Tibial nerve (tissue), 4 donors: Measurements from ENCODE around the gene ZBTB2. TPM values are rescaled to one million over a fixed set of nuclear protein-coding genes. Genes with fewer than 3 reads are reported as not detected.

Source experiments
- DNase-seq, 2 donors: peaks; one replicate each; pipeline ENCODE4 v3.0.0-alpha.2; 2019; ENCODE audit warnings: low spot score in 2 of 2
- H3K27ac ChIP-seq, 4 donors: fragments of 200-600 bp; sonication (generic) in 3 of 4; one replicate each; pipeline ENCODE4 v1.5.1; 2017 to 2019; ENCODE audit warnings: mild to moderate bottlenecking in 1 of 4
- H3K27me3 ChIP-seq, 2 donors: fragments of 200-600 bp; sonication (generic) in 1 of 2; one replicate each; pipeline versions ENCODE4 v1.5.1 to v1.6.0; 2017 to 2019
- H3K36me3 ChIP-seq, 3 donors: fragments of 200-600 bp; sonication (generic); one replicate each; pipeline ENCODE4 v1.5.1; 2018 to 2019
- H3K4me1 ChIP-seq, 4 donors: fragments of 200-600 bp; sonication (generic) in 3 of 4; one replicate each; pipeline ENCODE4 v1.5.1; 2017 to 2019
- H3K4me3 ChIP-seq, 4 donors: fragments of 200-600 bp; sonication (generic) in 3 of 4; one replicate each; pipeline ENCODE4 v1.5.1; 2017 to 2019; ENCODE audit warnings: mild to moderate bottlenecking in 1 of 4, moderate library complexity in 1 of 4
- H3K9me3 ChIP-seq, 4 donors: fragments of 200-600 bp; sonication (generic) in 3 of 4; one replicate each; pipeline ENCODE4 v1.5.1; 2017 to 2019
- EP300 ChIP-seq, 2 donors: sonication (generic); formaldehyde crosslinking; IDR thresholded peaks; one replicate each; pipeline ENCODE4 v1.6.1; 2017; ENCODE audit warnings: antibody characterized with exemption in 2 of 2, mild to moderate bottlenecking in 1 of 2
- POLR2A ChIP-seq, 2 donors: fragments of 450-650 bp; IDR thresholded peaks; one replicate each; pipeline ENCODE4 v1.6.1; 2017; ENCODE audit warnings: antibody characterized with exemption in 2 of 2, mild to moderate bottlenecking in 2 of 2, moderate library complexity in 2 of 2
- WGBS, 2 donors: methylation state at CpG; one replicate each; pipeline ENCODE4 v1.1.5; 2018; 5-methylcytosine and 5-hydroxymethylcytosine counted together
- total RNA-seq, 4 donors: library from RNA; depleted of rRNA; stranded (reverse); fragments of >200 nt; gene quantifications; one replicate each; pipeline ENCODE4 v1.1.0, GENCODE V29; 2016
- TF ChIP-seq, protein P1 (sequence below), 5 experiments: fragments of 200-600 bp in 3 of 5; fragments of 450-650 bp in 2 of 5; sonication (generic) in 3 of 5; IDR thresholded peaks; one replicate each; pipeline ENCODE4 v1.5.1; 2016 to 2019; ENCODE audit warnings: antibody characterized with exemption in 5 of 5, mild to moderate bottlenecking in 3 of 5, moderate library complexity in 2 of 5

The ZBTB2 gene
- total RNA-seq, 4 donors from 2014 or later, result 5.7 to 13.8 (median 10.2) TPM

DNA sequence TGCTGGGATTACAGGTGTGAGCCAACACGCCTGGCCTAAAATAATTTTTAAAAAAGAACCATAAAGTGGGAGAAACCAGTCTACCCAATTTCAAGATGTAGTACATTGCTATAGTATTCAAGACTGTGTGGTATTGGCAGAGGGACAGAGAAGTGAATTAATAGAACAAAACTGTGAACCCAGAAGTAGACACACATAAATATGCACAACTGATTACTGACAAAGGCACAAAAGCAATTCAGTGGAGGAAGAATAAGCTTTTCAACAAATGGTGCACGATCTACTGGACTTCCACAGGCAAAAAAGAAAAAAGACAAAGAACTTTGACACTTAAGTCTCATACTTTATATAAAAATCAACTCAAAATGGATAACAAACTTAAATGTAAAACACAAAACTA lies 15.5 kb downstream of the ZBTB2 start:
- WGBS, 2 donors, result 66 to 74% methylated on average over 2 of the region's 2 CpGs
- no peaks in the 10 kb centered on the region for H3K27me3 ChIP-seq
- peaks cover 0 to 32% (median 17%) of the 10 kb centered on the region in 4 donors for H3K4me1 ChIP-seq
- TF ChIP-seq POLR2A (IDR thresholded peaks at IDR 0.05) (no peak), EP300 (IDR thresholded peaks at IDR 0.05) (no peak)
- TF ChIP-seq, protein P1, sequence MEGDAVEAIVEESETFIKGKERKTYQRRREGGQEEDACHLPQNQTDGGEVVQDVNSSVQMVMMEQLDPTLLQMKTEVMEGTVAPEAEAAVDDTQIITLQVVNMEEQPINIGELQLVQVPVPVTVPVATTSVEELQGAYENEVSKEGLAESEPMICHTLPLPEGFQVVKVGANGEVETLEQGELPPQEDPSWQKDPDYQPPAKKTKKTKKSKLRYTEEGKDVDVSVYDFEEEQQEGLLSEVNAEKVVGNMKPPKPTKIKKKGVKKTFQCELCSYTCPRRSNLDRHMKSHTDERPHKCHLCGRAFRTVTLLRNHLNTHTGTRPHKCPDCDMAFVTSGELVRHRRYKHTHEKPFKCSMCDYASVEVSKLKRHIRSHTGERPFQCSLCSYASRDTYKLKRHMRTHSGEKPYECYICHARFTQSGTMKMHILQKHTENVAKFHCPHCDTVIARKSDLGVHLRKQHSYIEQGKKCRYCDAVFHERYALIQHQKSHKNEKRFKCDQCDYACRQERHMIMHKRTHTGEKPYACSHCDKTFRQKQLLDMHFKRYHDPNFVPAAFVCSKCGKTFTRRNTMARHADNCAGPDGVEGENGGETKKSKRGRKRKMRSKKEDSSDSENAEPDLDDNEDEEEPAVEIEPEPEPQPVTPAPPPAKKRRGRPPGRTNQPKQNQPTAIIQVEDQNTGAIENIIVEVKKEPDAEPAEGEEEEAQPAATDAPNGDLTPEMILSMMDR (IDR thresholded peaks at IDR 0.05), result no peak
- H3K27ac ChIP-seq, result peak overlapping the region in 2 of 4 donors; percentile 22 to 34
- peaks cover 0 to 19% (median 7%) of the 10 kb centered on the region in 3 donors for H3K36me3 ChIP-seq
- H3K4me3 ChIP-seq, result no peak overlapping the region
- no peak for DNase-seq
- H3K9me3 ChIP-seq, result no peaks in the 10 kb centered on the region

DNA sequence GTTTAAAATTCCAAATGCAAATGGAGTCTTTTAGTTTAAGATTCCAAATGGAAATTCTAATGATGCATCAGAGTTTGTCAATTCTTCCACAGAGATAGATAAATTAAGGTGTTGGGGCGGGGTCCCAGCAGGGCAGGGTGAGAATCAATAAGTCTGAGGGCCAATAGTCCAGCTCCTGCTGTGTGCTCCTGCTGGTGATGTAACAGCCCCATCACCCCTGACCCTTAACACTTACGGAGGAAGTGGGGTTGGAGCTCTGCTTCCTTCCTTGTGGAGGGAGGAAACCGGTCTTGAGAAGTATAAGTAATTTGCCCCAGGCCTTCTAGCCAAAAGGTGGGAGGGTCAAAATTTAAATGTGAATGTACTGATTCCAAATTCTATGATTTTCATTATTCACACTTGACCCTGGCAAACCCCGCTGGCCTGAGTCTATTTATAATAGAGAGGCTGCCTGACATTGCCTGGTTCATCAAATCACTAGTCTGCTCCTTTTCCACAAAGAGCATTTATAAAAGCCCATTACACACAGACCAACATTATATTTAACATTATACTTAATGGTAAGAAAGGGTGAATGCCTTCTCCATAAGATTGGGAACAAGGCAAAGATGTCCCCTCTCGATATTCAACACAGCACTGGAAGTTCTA lies 17.2 kb downstream of the ZBTB2 start:
- TF ChIP-seq POLR2A (IDR thresholded peaks at IDR 0.05) (no peak), EP300 (IDR thresholded peaks at IDR 0.05) (peak in 1 of 2 donors; percentile 23)
- DNase-seq, result no peak
- H3K27ac ChIP-seq, result peak overlapping the region in 3 of 4 donors; percentile 4 to 66 (median 30)
- H3K4me3 ChIP-seq, result no peak overlapping the region
- H3K36me3 ChIP-seq, result peaks cover 0 to 33% (median 8%) of the 10 kb centered on the region in 3 donors
- H3K9me3 ChIP-seq, result no peaks in the 10 kb centered on the region
- WGBS, 2 donors, result 38 to 44% methylated on average over 5 of the region's 5 CpGs
- peaks cover 0 to 20% (median 12%) of the 10 kb centered on the region in 4 donors for H3K4me1 ChIP-seq
- H3K27me3 ChIP-seq, result no peaks in the 10 kb centered on the region

DNA sequence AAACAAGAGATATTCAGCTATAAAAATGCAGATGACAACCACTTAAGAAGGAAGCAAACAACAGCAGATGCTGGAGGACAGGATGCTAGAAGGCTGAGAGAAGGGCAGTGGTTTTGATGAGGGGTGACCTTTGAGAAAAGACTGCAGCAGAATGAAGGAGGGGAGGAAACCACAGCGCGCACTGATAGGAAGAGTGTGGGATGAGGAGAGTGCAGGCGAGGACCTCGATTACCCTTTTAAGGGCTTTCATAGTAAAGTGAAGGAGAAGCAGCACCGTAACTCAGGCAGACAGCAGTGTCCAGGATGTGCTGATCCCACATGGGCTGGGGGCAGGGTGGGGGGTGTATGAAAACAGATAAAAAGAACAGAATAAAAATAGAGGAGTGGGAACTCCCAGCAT lies 19.2 kb downstream of the ZBTB2 start:
- Histone ChIP-seq H3K4me1 (peaks cover 0 to 20% (median 12%) of the 10 kb centered on the region in 4 donors), H3K36me3 (peaks cover 0 to 46% (median 8%) of the 10 kb centered on the region in 3 donors), H3K9me3 (no peaks in the 10 kb centered on the region), H3K27me3 (no peaks in the 10 kb centered on the region), H3K27ac (no peak overlapping the region), H3K4me3 (no peak overlapping the region)
- DNase-seq, result no peak
- WGBS, 2 donors, result 63 to 64% methylated on average over 5 of the region's 5 CpGs
- TF ChIP-seq, protein P1 (IDR thresholded peaks at IDR 0.05), result no peak
- no peak for TF ChIP-seq EP300 (IDR thresholded peaks at IDR 0.05)
- no peak for TF ChIP-seq POLR2A (IDR thresholded peaks at IDR 0.05)

DNA sequence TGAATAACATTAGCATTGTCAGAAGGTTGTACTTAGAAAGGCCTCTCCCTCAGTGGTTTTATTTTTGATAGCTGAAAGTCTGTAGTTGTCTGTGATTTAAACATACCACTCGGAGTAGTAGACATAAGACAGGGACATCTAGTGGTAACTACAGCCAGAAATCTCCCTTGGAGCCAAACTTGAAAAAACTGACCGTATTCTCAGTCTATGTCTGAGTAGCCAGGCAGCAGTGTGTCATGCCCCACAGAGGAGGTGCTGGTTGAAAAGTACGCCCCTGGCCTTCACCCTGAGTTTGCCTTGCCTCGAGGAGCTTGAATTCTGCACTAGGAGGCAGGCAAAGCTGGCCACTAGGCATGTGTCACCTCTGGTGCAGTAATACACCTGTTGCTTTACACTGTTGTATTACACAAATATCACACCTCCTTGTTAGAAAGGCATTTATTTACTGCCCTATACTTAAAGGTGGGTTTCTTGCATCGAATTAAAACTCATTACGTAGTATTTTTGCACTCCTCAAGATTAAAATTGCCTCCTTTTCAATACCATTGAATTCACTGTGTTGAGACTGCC lies 20.8 kb downstream of the ZBTB2 start:
- Histone ChIP-seq H3K9me3 (no peaks in the 10 kb centered on the region), H3K27me3 (no peaks in the 10 kb centered on the region), H3K4me3 (no peak overlapping the region), H3K27ac (no peak overlapping the region), H3K4me1 (peaks cover 0 to 19% (median 8%) of the 10 kb centered on the region in 4 donors), H3K36me3 (peaks cover 0 to 59% (median 18%) of the 10 kb centered on the region in 3 donors)
- 62 to 65% methylated on average over 6 of the region's 6 CpGs for WGBS, 2 donors
- DNase-seq, result no peak
- TF ChIP-seq, protein P1 (IDR thresholded peaks at IDR 0.05), result peak in 1 of 5 experiments; percentile 13
- no peak for TF ChIP-seq POLR2A (IDR thresholded peaks at IDR 0.05)

DNA sequence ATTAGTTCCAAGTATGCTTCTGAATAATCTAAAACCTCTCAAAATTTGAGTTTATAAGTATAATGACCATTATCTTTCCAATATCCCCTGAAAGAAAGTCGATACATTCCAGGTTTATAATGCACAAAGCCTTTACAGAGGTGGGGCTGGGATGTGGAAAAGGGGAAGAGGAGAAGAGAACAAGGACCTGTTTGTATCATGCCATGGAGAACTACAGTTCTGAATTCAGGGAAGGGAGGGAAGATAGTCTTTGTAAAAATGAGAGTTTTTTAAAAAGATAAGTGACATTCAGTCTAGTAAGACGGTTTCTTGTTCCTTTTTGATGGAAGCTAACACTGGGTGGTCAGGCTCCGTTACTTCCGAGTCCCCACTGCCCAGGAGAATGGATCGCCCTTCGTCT lies 26.1 kb downstream of the ZBTB2 start:
- Histone ChIP-seq H3K9me3 (no peaks in the 10 kb centered on the region), H3K36me3 (peaks cover 0 to 66% (median 14%) of the 10 kb centered on the region in 3 donors), H3K27me3 (no peaks in the 10 kb centered on the region), H3K27ac (peak overlapping the region in 2 of 4 donors; percentile 8 to 37), H3K4me1 (peaks cover 0 to 11% (median 0%) of the 10 kb centered on the region in 4 donors), H3K4me3 (no peak overlapping the region)
- DNase-seq, result no peak
- TF ChIP-seq POLR2A (IDR thresholded peaks at IDR 0.05) (no peak), EP300 (IDR thresholded peaks at IDR 0.05) (no peak)
- TF ChIP-seq, protein P1 (IDR thresholded peaks at IDR 0.05), result no peak
- 61 to 70% methylated on average over 6 of the region's 6 CpGs for WGBS, 2 donors
